ENCODE measurements around the gene MECR. TPM values are rescaled to one million over a fixed set of nuclear protein-coding genes. Genes with fewer than 3 reads are reported as not detected.
A peak's percentile ranks its signal among the peaks of the same experiment; 100 is the strongest.

MECR gene
- total RNA-seq, 4 donors from 2014 or later, result 14.3 to 29.4 (median 16.1) TPM

- Histone ChIP-seq H3K9me3 (no peaks in the 10 kb centered on the region), H3K27ac (no peak overlapping the region), H3K27me3 (no peaks in the 10 kb centered on the region), H3K4me1 (no peaks in the 10 kb centered on the region), H3K36me3 (peaks cover 44 to 100% (median 72%) of the 10 kb centered on the region in 3 donors), H3K4me3 (no peak overlapping the region)
- DNase-seq, result no peak
- intact Hi-C loops (cut with DNase I), result no loop called here
- TF ChIP-seq CTCF (IDR thresholded peaks at IDR 0.05) (no peak), POLR2A (IDR thresholded peaks at IDR 0.05) (no peak)
- WGBS, 2 donors, result 95 to 96% methylated on average over 23 to 32 of the region's 35 CpGs
Measured at GRCh38 chr1:29148656-29149491, 81.9 kb downstream of the MECR start.

- no peak for DNase-seq
- intact Hi-C loops (cut with DNase I), result no loop called here
- Histone ChIP-seq H3K27me3 (no peaks in the 10 kb centered on the region), H3K4me1 (no peaks in the 10 kb centered on the region), H3K9me3 (no peaks in the 10 kb centered on the region), H3K36me3 (peaks cover 38 to 77% (median 43%) of the 10 kb centered on the region in 3 donors), H3K4me3 (no peak overlapping the region), H3K27ac (peak overlapping the region in 3 of 4 donors; percentile 41 to 52 (median 42))
- TF ChIP-seq CTCF (IDR thresholded peaks at IDR 0.05) (no peak), POLR2A (IDR thresholded peaks at IDR 0.05) (no peak)
- 55 to 62% methylated on average over 8 of the region's 8 CpGs for WGBS, 2 donors
Measured at GRCh38 chr1:29145739-29146437, 84.8 kb downstream of the MECR start.

GRCh38 chr1:29144178-29144577, 86.6 kb downstream of the MECR start:
- TF ChIP-seq POLR2A (IDR thresholded peaks at IDR 0.05) (no peak), CTCF (IDR thresholded peaks at IDR 0.05) (no peak)
- Histone ChIP-seq H3K27me3 (no peaks in the 10 kb centered on the region), H3K9me3 (no peaks in the 10 kb centered on the region), H3K36me3 (peaks cover 21 to 60% (median 26%) of the 10 kb centered on the region in 3 donors), H3K4me3 (no peak overlapping the region), H3K27ac (no peak overlapping the region), H3K4me1 (no peaks in the 10 kb centered on the region)
- intact Hi-C loops (cut with DNase I), result no loop called here
- WGBS, 2 donors, result 89 to 90% methylated on average over 2 of the region's 2 CpGs
- no peak for DNase-seq

- Histone ChIP-seq H3K27ac (no peak overlapping the region), H3K4me1 (no peaks in the 10 kb centered on the region), H3K27me3 (no peaks in the 10 kb centered on the region), H3K9me3 (no peaks in the 10 kb centered on the region), H3K36me3 (peaks cover 7 to 46% (median 12%) of the 10 kb centered on the region in 3 donors), H3K4me3 (no peak overlapping the region)
- intact Hi-C loops (cut with DNase I), result no loop called here
- WGBS, 2 donors, result 81 to 94% methylated on average over 2 of the region's 2 CpGs
- TF ChIP-seq POLR2A (IDR thresholded peaks at IDR 0.05) (no peak), CTCF (IDR thresholded peaks at IDR 0.05) (no peak)
- DNase-seq, result no peak
Measured at GRCh38 chr1:29142714-29143113, 88.0 kb downstream of the MECR start.

Small RNA genes lying within 50 kb of the gene (small RNA-seq; reads per million reads assigned to genes)
- gene RF02271, result 0 reads per million in 4 donors

Other genes with a start within 250 kb of the MECR start
- gene TMEM200B, start 107.0 kb downstream of the MECR start, total RNA-seq, result 1 to 10 TPM in 3 of 4 donors, under 1 TPM in 1; 0.91 to 5.3 (median 3.4) TPM
- 10 to 100 TPM; 41.4 to 82.6 (median 56.4) TPM for gene SRSF4, start 49.0 kb downstream of the MECR start, total RNA-seq
- 10 to 100 TPM in 1 of 4 donors, 1 to 10 TPM in 3; 4.3 to 15.9 (median 7.5) TPM for gene PTPRU, start 5.6 kb upstream of the MECR start, total RNA-seq

Data from esophagus squamous epithelium (tissue), 5 donors.